IMR-90 (cell line): ENCODE measurements around the gene FUCA2. TPM values are rescaled to one million over a fixed set of nuclear protein-coding genes. Genes with fewer than 3 reads are reported as not detected.

ENCODE experiments used
- ATAC-seq: fragments of 200-7000 bp; cut with Tn5 transposase; 2 replicates; pipeline ENCODE4 v1.9.1; 2020; ENCODE audit warnings: low read depth, mild to moderate bottlenecking, moderate library complexity
- BruUV-seq: library from RNA; stranded (reverse); fragments of 400-500 nt; replicated peaks from 2 replicates; lab custom pipeline; 2021; lab: Mats Ljungman, UMichigan
- CTCF ChIA-PET: fragments of 300-600 bp; formaldehyde crosslinking; extraction: SDS; loops from one replicate; lab custom pipeline; 2021; ENCODE audit warnings: antibody characterized with exemption; lab: Yijun Ruan, JAX
- POLR2A ChIA-PET: fragments of 300-600 bp; sonication (Branson Sonifier 250); formaldehyde crosslinking; loops from one replicate; lab custom pipeline; 2022; ENCODE audit warnings: antibody characterized with exemption; ENCODE audit not compliant: unreplicated experiment; lab: Charles Lee
- DNase-seq: peaks from one replicate; pipeline ENCODE4 v3.0.0; 2013
- H2AFZ ChIP-seq: replicated peaks from 2 replicates; pipeline ENCODE3; 2013; ENCODE audit warnings: low read length, mild to moderate bottlenecking; ENCODE audit not compliant: poor library complexity
- H2AK5ac ChIP-seq: 2 replicates; pipeline ENCODE4 v1.6.1; 2013; ENCODE audit warnings: low read depth, low read length, inconsistent platforms
- H2AK9ac ChIP-seq: replicated peaks from 2 replicates; pipeline ENCODE3; 2013; ENCODE audit warnings: mild to moderate bottlenecking, low read depth, low read length, moderate library complexity; ENCODE audit not compliant: poor library complexity
- H2BK120ac ChIP-seq: 2 replicates; pipeline ENCODE4 v1.6.1; 2013; ENCODE audit warnings: low read depth, low read length, inconsistent platforms
- H2BK15ac ChIP-seq: 3 replicates; pipeline ENCODE4 v1.6.1; 2013; ENCODE audit warnings: low read depth, low read length, inconsistent platforms
- H2BK20ac ChIP-seq: 2 replicates; pipeline ENCODE4 v1.6.1; 2013; ENCODE audit warnings: low read depth, mild to moderate bottlenecking, inconsistent platforms, low read length, moderate library complexity
- H2BK5ac ChIP-seq: 2 replicates; pipeline ENCODE4 v1.6.1; 2013; ENCODE audit warnings: mild to moderate bottlenecking, low read depth, low read length, inconsistent platforms; ENCODE audit not compliant: poor library complexity, severe bottlenecking
- H3K14ac ChIP-seq: replicated peaks from 2 replicates; pipeline ENCODE4 v1.6.1; 2013; ENCODE audit warnings: low read depth, low read length, inconsistent platforms
- H3K18ac ChIP-seq: 2 replicates; pipeline ENCODE4 v1.6.1; 2013; ENCODE audit warnings: low read depth, low read length, control low read depth
- H3K23ac ChIP-seq: 2 replicates; pipeline ENCODE4 v1.6.1; 2013; ENCODE audit warnings: low read depth, low read length, inconsistent platforms
- H3K27ac ChIP-seq: 2 replicates; pipeline ENCODE4 v1.5.1; 2013; ENCODE audit warnings: mild to moderate bottlenecking, control low read depth, low read length; ENCODE audit not compliant: insufficient read depth
- H3K27me3 ChIP-seq: 2 replicates; pipeline ENCODE4 v1.6.1; 2013; ENCODE audit warnings: low read length; ENCODE audit not compliant: control insufficient read depth, insufficient read depth
- H3K36me3 ChIP-seq: 2 replicates; pipeline ENCODE4 v1.6.1; 2013; ENCODE audit warnings: low read length, mixed read lengths; ENCODE audit not compliant: control insufficient read depth, insufficient read depth
- H3K4ac ChIP-seq: 2 replicates; pipeline ENCODE4 v1.6.1; 2013; ENCODE audit warnings: low read depth, low read length, inconsistent platforms
- H3K4me1 ChIP-seq: 2 replicates; pipeline ENCODE4 v1.6.1; 2013; ENCODE audit warnings: low read length, mixed read lengths; ENCODE audit not compliant: control insufficient read depth, insufficient read depth
- H3K4me2 ChIP-seq: 2 replicates; pipeline ENCODE4 v1.6.1; 2013; ENCODE audit warnings: low read depth, mild to moderate bottlenecking, control low read depth, low read length, moderate library complexity
- H3K4me3 ChIP-seq: 2 replicates; pipeline ENCODE4 v1.5.1; 2013; ENCODE audit warnings: low read depth, mild to moderate bottlenecking, control low read depth, low read length, moderate library complexity; ENCODE audit not compliant: insufficient read depth
- H3K56ac ChIP-seq: 2 replicates; pipeline ENCODE4 v1.6.1; 2013; ENCODE audit warnings: low read length, inconsistent platforms; ENCODE audit not compliant: insufficient read depth; ENCODE audit errors: extremely low read depth
- H3K79me1 ChIP-seq, 2 experiments: 2 replicates each; pipeline ENCODE4 v1.6.1; 2013; ENCODE audit warnings: low read length in 2 of 2, inconsistent platforms in 1 of 2, low read depth in 1 of 2
- H3K9ac ChIP-seq: 2 replicates; pipeline ENCODE4 v1.6.1; 2013; ENCODE audit warnings: low read depth, low read length, control low read depth
- H3K9me1 ChIP-seq: 2 replicates; pipeline ENCODE4 v1.6.1; 2013; ENCODE audit warnings: low read length, inconsistent platforms; ENCODE audit not compliant: insufficient read depth
- H3K9me3 ChIP-seq: 2 replicates; pipeline ENCODE4 v1.6.1; 2013; ENCODE audit warnings: low read length; ENCODE audit not compliant: control insufficient read depth, insufficient read depth
- H4K20me1 ChIP-seq: 2 replicates; pipeline ENCODE4 v1.6.1; 2013; ENCODE audit warnings: low read length, inconsistent platforms; ENCODE audit not compliant: insufficient read depth
- H4K5ac ChIP-seq: 2 replicates; pipeline ENCODE4 v1.6.1; 2013; ENCODE audit warnings: mild to moderate bottlenecking, low read depth, low read length, control low read depth
- H4K8ac ChIP-seq, 2 experiments: 2 replicates each; pipeline ENCODE4 v1.6.1; 2013; ENCODE audit warnings: low read depth in 2 of 2, low read length in 2 of 2, control low read depth in 1 of 2, inconsistent platforms in 1 of 2
- H4K91ac ChIP-seq: 2 replicates; pipeline ENCODE4 v1.6.1; 2013; ENCODE audit warnings: low read depth, low read length, inconsistent platforms; ENCODE audit not compliant: insufficient read depth
- BHLHE40 ChIP-seq: fragments of 150-350 bp; IDR thresholded peaks from 2 replicates; pipeline ENCODE4 v1.6.1; 2016; ENCODE audit warnings: mild to moderate bottlenecking, low read depth, low read length
- CEBPB ChIP-seq: IDR thresholded peaks from 2 replicates; pipeline ENCODE4 v1.6.1; 2012; ENCODE audit warnings: low read depth, low read length, improper control_type of control experiment
- MXI1 ChIP-seq: IDR thresholded peaks from 2 replicates; pipeline ENCODE4 v1.6.1; 2012; ENCODE audit warnings: low read depth, mild to moderate bottlenecking, low read length, moderate library complexity, borderline replicate concordance
- NFE2L2 ChIP-seq: fragments of 150-350 bp; IDR thresholded peaks from 2 replicates; pipeline ENCODE4 v1.6.1; 2016; ENCODE audit warnings: low read depth, mild to moderate bottlenecking, low read length
- POLR2A ChIP-seq: IDR thresholded peaks from 2 replicates; pipeline ENCODE4 v1.6.1; 2012; ENCODE audit warnings: mild to moderate bottlenecking, low read depth, low read length
- RCOR1 ChIP-seq: IDR thresholded peaks from 2 replicates; pipeline ENCODE4 v1.6.1; 2012; ENCODE audit warnings: mild to moderate bottlenecking, low read length, improper control_type of control experiment; ENCODE audit not compliant: insufficient replicate concordance
- RFX5 ChIP-seq: IDR thresholded peaks from 2 replicates; pipeline ENCODE4 v1.8.0; 2012; ENCODE audit warnings: low read depth, mild to moderate bottlenecking, low read length, moderate library complexity
- WGBS, 2 experiments: methylation state at CpG; one replicate each; pipeline versions ENCODE4 v1.1.5 to v1.1.7; 2013; ENCODE audit warnings: missing lambda C conversion rate in 2 of 2; ENCODE audit not compliant: insufficient read length in 1 of 2; ENCODE audit errors: extremely low coverage in 2 of 2; 5-methylcytosine and 5-hydroxymethylcytosine counted together
- dilution Hi-C: fragments of 300-500 bp; cut with HindIII; formaldehyde crosslinking; loops from one replicate; pipeline ENCODE4 v1.14.3; 2018; ENCODE audit warnings: low sequenced_read_pairs; ENCODE audit not compliant: unreplicated experiment
- in situ Hi-C: fragments of 300-500 bp; cut with MboI; formaldehyde crosslinking; loops from 3 replicates; pipeline ENCODE4 v1.14.3; 2019; ENCODE audit warnings: low sequenced_read_pairs, inconsistent platforms, mixed read lengths
- intact Hi-C: fragments of 100-400 bp; cut with micrococcal nuclease; formaldehyde crosslinking; loops from 2 replicates; pipeline ENCODE4 v1.10.0; 2022
- polyA plus RNA-seq, 3 experiments: library from polyadenylated mRNA; depleted of rRNA; stranded (reverse); fragments of >200 nt; gene quantifications; 2 replicates each; pipeline ENCODE4 v1.2.3, GENCODE V29; 2012; ENCODE audit warnings: low replicate concordance in 1 of 3
- total RNA-seq: library from RNA; depleted of rRNA; stranded (reverse); fragments of >200 nt; gene quantifications from 2 replicates; pipeline ENCODE4 v1.2.3, GENCODE V29; 2012
- TF ChIP-seq, protein P1 (sequence below): fragments of 150-350 bp; IDR thresholded peaks from 2 replicates; pipeline ENCODE4 v1.6.1; 2017; ENCODE audit warnings: mild to moderate bottlenecking, antibody characterized with exemption, low read length, low read depth
- TF ChIP-seq, protein P2 (sequence below): conservative IDR thresholded peaks from 2 replicates; pipeline ENCODE4 v1.5.1; 2012; ENCODE audit warnings: mild to moderate bottlenecking, low read depth, low read length, improper control_type of control experiment
- TF ChIP-seq, protein P3 (sequence below): fragments of 150-350 bp; IDR thresholded peaks from 2 replicates; pipeline ENCODE4 v1.6.1; 2016; ENCODE audit warnings: low read depth, mild to moderate bottlenecking, low read length, moderate library complexity, borderline replicate concordance

The FUCA2 gene
- total and polyA plus RNA-seq, 2 of the 4 experiments (the other 2 are of a cell fraction): 44.1 to 47.4 TPM

DNA sequence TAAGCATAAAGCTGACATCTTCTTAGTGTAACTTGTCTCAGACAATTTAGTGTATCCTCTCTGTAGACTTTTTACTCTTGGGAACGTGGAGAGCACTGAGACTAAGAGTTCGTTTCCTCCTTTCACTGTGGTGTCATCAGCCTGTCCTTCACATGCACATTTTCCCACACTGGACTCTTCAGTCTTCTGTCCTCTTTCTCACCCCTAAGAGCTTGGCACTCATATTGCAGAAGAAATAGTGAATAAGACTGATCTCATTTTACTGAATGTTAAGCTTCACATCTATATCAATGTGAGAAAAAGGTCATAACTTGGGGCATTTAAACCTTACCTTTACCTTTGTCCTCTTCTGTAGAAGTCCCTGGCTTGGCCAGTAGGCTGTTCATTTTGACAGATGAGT is 25.6 kb downstream of the FUCA2 start:
- no peak overlapping the region for H3K27ac ChIP-seq
- no peaks in the 10 kb centered on the region for H3K9me3 ChIP-seq
- dilution Hi-C loops: no loop called here
- no peak overlapping the region for H2BK120ac ChIP-seq
- DNase-seq (peak; percentile 34), ATAC-seq (no peak)
- no peak overlapping the region for H2AFZ ChIP-seq
- H3K36me3 ChIP-seq: peaks cover 3% of the 10 kb centered on the region
- no peak overlapping the region for H3K23ac ChIP-seq
- H3K4me3 ChIP-seq: no peak overlapping the region
- in situ Hi-C loops: no loop called here
- no peaks in the 10 kb centered on the region for H3K27me3 ChIP-seq
- H4K5ac ChIP-seq: no peak overlapping the region
- no peak overlapping the region for H2BK15ac ChIP-seq
- no peak overlapping the region for H3K9ac ChIP-seq
- ChIA-PET CTCF (no interaction called here), POLR2A (no interaction called here)
- no peak overlapping the region for H2BK5ac ChIP-seq
- H4K8ac ChIP-seq: no peak overlapping the region
- TF ChIP-seq, protein P1, sequence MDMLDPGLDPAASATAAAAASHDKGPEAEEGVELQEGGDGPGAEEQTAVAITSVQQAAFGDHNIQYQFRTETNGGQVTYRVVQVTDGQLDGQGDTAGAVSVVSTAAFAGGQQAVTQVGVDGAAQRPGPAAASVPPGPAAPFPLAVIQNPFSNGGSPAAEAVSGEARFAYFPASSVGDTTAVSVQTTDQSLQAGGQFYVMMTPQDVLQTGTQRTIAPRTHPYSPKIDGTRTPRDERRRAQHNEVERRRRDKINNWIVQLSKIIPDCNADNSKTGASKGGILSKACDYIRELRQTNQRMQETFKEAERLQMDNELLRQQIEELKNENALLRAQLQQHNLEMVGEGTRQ: no peak
- TF ChIP-seq NFE2L2 (no peak), RFX5 (no peak), RCOR1 (no peak), BHLHE40 (no peak), POLR2A (no peak), MXI1 (no peak), CEBPB (no peak)
- TF ChIP-seq, protein P2, sequence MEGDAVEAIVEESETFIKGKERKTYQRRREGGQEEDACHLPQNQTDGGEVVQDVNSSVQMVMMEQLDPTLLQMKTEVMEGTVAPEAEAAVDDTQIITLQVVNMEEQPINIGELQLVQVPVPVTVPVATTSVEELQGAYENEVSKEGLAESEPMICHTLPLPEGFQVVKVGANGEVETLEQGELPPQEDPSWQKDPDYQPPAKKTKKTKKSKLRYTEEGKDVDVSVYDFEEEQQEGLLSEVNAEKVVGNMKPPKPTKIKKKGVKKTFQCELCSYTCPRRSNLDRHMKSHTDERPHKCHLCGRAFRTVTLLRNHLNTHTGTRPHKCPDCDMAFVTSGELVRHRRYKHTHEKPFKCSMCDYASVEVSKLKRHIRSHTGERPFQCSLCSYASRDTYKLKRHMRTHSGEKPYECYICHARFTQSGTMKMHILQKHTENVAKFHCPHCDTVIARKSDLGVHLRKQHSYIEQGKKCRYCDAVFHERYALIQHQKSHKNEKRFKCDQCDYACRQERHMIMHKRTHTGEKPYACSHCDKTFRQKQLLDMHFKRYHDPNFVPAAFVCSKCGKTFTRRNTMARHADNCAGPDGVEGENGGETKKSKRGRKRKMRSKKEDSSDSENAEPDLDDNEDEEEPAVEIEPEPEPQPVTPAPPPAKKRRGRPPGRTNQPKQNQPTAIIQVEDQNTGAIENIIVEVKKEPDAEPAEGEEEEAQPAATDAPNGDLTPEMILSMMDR: no peak
- TF ChIP-seq, protein P3, sequence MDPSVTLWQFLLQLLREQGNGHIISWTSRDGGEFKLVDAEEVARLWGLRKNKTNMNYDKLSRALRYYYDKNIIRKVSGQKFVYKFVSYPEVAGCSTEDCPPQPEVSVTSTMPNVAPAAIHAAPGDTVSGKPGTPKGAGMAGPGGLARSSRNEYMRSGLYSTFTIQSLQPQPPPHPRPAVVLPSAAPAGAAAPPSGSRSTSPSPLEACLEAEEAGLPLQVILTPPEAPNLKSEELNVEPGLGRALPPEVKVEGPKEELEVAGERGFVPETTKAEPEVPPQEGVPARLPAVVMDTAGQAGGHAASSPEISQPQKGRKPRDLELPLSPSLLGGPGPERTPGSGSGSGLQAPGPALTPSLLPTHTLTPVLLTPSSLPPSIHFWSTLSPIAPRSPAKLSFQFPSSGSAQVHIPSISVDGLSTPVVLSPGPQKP: no peak
- H3K56ac ChIP-seq: no peak overlapping the region
- H3K14ac ChIP-seq: no peak overlapping the region
- H3K4ac ChIP-seq: no peak overlapping the region
- no CpG with 5 or more reads among the region's 2 CpGs for WGBS, 2 experiments
- intact Hi-C loops: no loop called here
- no peaks in the 10 kb centered on the region; the same call in 1 of the 2 replicates for H3K9me1 ChIP-seq
- BruUV-seq: no TSS peak
- H3K79me1 ChIP-seq: no peaks in the 10 kb centered on the region
- no peak overlapping the region for H2AK5ac ChIP-seq
- H3K4me2 ChIP-seq: no peak overlapping the region
- H2AK9ac ChIP-seq: no peak overlapping the region
- H4K20me1 ChIP-seq: no peaks in the 10 kb centered on the region
- H4K91ac ChIP-seq: no peak overlapping the region
- no peak overlapping the region for H2BK20ac ChIP-seq
- H3K18ac ChIP-seq: no peak overlapping the region
- no peaks in the 10 kb centered on the region for H3K4me1 ChIP-seq
